Fibroblast of villous mesenchyme (primary cell): Measurements from ENCODE around the gene KSR2. TPM values are rescaled to one million over a fixed set of nuclear protein-coding genes. Genes with fewer than 3 reads are reported as not detected.

Experiments
- DNase-seq: peaks from one replicate; pipeline ENCODE4 v3.0.0-alpha.2; 2010; ENCODE audit warnings: low read depth
- H3K4me3 ChIP-seq: 2 replicates; pipeline ENCODE4 v1.5.1; 2011; ENCODE audit warnings: low read depth, mild to moderate bottlenecking, low read length
- CTCF ChIP-seq: IDR thresholded peaks from 2 replicates; pipeline ENCODE4 v1.5.1; 2012; ENCODE audit warnings: low read depth, mild to moderate bottlenecking, low read length; ENCODE audit not compliant: insufficient read depth
- total RNA-seq: library from RNA; depleted of rRNA; stranded (reverse); fragments of >200 nt; gene quantifications from 2 replicates; pipeline ENCODE4 v1.2.3, GENCODE V29; 2012

KSR2 gene
- total RNA-seq, 1 donor: not detected

GRCh38 chr12:117592588-117593305, 376.0 kb downstream of the KSR2 start:
- no peak overlapping the region for H3K4me3 ChIP-seq
- no peak for DNase-seq
- no peak for TF ChIP-seq CTCF

DNA sequence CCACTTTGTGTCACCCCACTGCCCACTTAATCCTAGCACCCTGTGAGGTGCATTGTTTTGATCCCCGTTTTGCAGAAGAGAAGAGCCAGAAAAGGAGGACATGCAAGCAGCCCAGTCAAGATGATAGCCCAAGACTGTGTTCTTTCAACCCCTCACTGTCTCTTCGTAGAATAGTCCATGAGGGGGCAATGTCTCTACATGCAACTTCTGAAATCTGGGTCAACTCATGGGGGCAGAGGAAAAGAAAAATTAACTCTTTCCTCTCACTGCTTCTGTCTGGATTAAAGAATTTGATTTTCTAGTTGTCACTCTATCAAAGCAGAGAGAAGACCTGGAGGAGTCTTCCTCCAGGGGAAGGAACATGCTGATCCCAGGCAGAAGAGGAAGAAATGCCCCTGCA, 377.8 kb downstream of the KSR2 start:
- no peak for DNase-seq

DNA sequence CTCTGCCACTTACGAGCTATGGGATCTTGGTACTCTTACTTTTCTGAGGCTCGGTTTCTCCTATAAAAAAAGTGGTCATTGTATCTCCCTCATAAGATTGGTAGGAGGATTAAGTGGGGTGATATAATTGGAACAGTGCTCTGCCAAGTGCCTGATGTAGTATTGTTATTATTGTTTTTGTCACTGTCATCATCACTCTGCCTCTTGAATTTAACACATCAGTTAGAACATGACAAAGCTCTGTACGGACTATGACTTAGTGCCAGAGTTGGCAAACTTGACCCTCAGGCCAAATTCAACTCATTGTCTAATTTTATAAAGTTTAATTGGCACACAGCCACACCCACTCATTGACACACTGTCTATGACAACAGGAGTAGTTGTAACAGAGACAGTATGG, 378.4 kb downstream of the KSR2 start:
- no peak overlapping the region for H3K4me3 ChIP-seq
- TF ChIP-seq CTCF: no peak
- DNase-seq: no peak

More for the DNA sequence above, 377.8 kb downstream of the KSR2 start:
- TF ChIP-seq CTCF: no peak
- H3K4me3 ChIP-seq: no peak overlapping the region

DNA sequence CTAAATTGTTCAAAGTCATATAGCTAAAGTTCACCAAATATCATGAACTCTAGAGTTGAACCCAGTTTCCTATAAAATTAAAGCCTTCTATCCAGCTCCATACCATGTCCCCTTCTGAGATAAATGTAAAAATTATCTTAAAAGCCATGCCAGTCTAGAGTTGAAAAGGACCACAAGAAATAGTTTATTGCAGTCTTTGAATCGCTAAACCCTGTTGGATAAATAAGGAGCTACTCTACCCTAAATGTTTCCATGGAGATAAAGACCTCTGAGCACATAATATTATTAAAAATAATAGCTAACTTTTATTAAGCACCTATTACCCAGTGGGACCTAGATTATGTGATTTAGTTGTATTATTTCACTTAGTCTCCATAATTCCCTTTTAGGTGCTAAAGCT, 379.8 kb downstream of the KSR2 start:
- TF ChIP-seq CTCF: no peak
- DNase-seq: no peak
- H3K4me3 ChIP-seq: no peak overlapping the region

- peak; percentile 62 for TF ChIP-seq CTCF
- DNase-seq: peak; percentile 6
- no peak overlapping the region for H3K4me3 ChIP-seq
These were observed 381.0 kb downstream of the KSR2 start for GRCh38 chr12:117587631-117588287.

DNA sequence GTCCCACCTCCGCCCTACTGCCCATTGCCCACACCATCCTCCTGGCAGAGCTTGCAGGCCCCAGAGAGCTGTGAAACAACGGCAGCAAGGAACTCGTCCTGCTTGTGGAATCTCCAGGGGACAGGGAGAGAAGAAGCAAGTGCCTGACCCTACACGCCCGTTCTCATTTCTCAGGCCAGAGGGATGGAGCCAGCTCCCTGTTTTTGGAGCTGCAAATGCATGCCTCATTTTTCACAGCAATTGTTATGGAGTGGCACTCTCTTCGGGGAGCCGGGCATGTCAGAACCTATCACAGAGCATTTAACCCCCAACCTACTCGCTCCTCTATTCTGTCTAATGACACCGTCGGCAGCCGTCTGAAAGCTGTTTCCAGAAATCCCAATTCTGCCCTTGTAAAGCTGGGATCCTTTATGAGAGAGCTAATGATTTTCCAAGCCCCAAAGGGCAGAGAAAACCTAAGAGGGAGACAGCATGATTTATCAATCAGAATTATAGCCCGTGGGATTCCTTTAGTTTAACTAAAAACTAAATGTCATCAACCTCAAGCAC, 385.0 kb downstream of the KSR2 start:
- H3K4me3 ChIP-seq: no peak overlapping the region
- no peak for TF ChIP-seq CTCF
- no peak for DNase-seq

DNA sequence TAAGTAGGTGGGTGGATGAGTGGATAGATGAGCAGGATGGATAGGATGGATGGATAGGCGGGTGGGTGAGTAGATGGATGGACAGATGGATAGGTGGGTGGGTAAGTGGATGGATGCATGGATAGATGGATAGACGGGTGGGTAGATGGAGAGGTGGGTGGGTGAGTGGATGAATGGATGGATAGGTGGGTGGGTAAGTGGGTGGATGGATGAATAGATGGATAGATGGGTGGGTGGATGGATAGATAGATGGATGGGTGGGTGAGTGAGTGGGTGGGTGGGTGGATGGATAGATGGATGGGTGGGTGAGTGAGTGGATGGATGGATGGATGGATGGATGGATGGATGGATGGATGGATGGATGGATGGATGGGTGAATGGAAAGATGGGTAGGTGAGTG, 385.7 kb downstream of the KSR2 start:
- H3K4me3 ChIP-seq: no peak overlapping the region
- DNase-seq: no peak
- TF ChIP-seq CTCF: no peak
